22Rv1 (cell line): Measurements from ENCODE around the gene GDPD3.

Experiments
- ZFX ChIP-seq: fragments of 450-650 bp; IDR thresholded peaks from 2 replicates; pipeline ENCODE4 v1.6.1; 2017; ENCODE audit warnings: antibody characterized with exemption, borderline replicate concordance
- TF ChIP-seq, protein P1 (sequence below): fragments of 450-650 bp; IDR thresholded peaks from 2 replicates; pipeline ENCODE4 v1.5.1; 2017; ENCODE audit warnings: mild to moderate bottlenecking

DNA sequence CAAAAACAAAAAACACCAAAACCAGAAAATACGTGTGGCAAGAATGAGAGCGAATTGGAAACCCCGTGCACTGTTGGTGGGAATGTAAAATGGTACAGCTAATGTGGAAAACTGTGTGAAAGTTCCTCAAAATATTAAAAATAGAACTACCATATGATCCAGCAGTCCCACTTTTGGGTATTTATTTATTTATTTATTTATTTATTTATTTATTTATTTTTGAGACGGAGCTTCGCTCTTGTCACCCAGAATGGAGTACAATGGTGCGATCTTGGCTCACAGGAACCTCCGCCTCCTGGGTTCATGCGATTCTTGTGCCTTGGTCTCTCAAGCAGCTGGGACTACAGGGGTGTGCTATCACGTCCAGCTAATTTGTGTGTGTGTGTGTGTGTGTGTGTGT lies 39.2 kb upstream of the GDPD3 start:
- TF ChIP-seq, protein P1, sequence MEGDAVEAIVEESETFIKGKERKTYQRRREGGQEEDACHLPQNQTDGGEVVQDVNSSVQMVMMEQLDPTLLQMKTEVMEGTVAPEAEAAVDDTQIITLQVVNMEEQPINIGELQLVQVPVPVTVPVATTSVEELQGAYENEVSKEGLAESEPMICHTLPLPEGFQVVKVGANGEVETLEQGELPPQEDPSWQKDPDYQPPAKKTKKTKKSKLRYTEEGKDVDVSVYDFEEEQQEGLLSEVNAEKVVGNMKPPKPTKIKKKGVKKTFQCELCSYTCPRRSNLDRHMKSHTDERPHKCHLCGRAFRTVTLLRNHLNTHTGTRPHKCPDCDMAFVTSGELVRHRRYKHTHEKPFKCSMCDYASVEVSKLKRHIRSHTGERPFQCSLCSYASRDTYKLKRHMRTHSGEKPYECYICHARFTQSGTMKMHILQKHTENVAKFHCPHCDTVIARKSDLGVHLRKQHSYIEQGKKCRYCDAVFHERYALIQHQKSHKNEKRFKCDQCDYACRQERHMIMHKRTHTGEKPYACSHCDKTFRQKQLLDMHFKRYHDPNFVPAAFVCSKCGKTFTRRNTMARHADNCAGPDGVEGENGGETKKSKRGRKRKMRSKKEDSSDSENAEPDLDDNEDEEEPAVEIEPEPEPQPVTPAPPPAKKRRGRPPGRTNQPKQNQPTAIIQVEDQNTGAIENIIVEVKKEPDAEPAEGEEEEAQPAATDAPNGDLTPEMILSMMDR, result no peak
- no peak for TF ChIP-seq ZFX
